ENCODE results near the gene DDX6. TPM values are rescaled to one million over a fixed set of nuclear protein-coding genes. Genes with fewer than 3 reads are reported as not detected.

Gene DDX6
- total and polyA plus RNA-seq, 2 of the 8 experiments (the other 6 are each of a cell fraction or from before 2014, with no cell fraction given), result 29.8 to 181 TPM

- DNase-seq (ENCODE audit: low read depth in 1 of 2, low spot score in 2 of 2) (no peak), FAIRE-seq (no peak)
- no peak overlapping the region for H2BK12ac ChIP-seq (ENCODE audit: low read depth, low read length)
- no peaks in the 10 kb centered on the region for H3K27me3 ChIP-seq (replicated peaks in 1 of 4; ENCODE audit: control insufficient read depth in 3 of 4, extremely low read depth in 1 of 4, insufficient read depth in 3 of 4, low read length in 3 of 4)
- no peak overlapping the region for H3K18ac ChIP-seq (ENCODE audit: extremely low read depth, low read length)
- no peak overlapping the region for H2AFZ ChIP-seq (ENCODE audit: low read length)
- H3K4me1 ChIP-seq (replicated peaks in 1 of 4; ENCODE audit: control insufficient read depth in 3 of 4, insufficient read depth in 4 of 4, low read length in 3 of 4), result no peaks in the 10 kb centered on the region
- H3K4ac ChIP-seq (replicated peaks; ENCODE audit: insufficient read length, low read depth, low read length), result no peak overlapping the region
- WGBS, 2 experiments (ENCODE audit: extremely low coverage in 1 of 2, insufficient coverage in 1 of 2, insufficient read length in 1 of 2, insufficient replicate concordance in 2 of 2, low coverage in 1 of 2, low lambda C conversion rate in 2 of 2, missing lambda C conversion rate in 1 of 2), result 94% methylated on average over 5 of the region's 5 CpGs; no CpG with 5 or more reads in 1 of the 2 experiments
- no peak overlapping the region for H3K23ac ChIP-seq (ENCODE audit: insufficient read length)
- POLR2A ChIA-PET (ENCODE audit: partially characterized antibody), result interaction anchor here (0.7 kb wide), 1 partner anchor 61 kb away, joined by 3 read pairs; no protein-coding TSS in a partner anchor
- no peaks in the 10 kb centered on the region for H3K23me2 ChIP-seq (ENCODE audit: low read depth, low read length)
- no peak overlapping the region for H2BK20ac ChIP-seq (ENCODE audit: low read length)
- H4K20me1 ChIP-seq (replicated peaks in 1 of 2; ENCODE audit: control insufficient read depth in 1 of 2, insufficient read depth in 2 of 2, low read length in 2 of 2), result peaks cover 8 to 9% of the 10 kb centered on the region in 2 experiments
- no peak overlapping the region for H4K8ac ChIP-seq (ENCODE audit: extremely low read depth, insufficient read depth, low read length)
- CTCF ChIA-PET (ENCODE audit: partially characterized antibody), result no interaction called here
- no peak overlapping the region for H3K14ac ChIP-seq (ENCODE audit: insufficient read length)
- peaks cover 12 to 99% of the 10 kb centered on the region in 2 experiments for H3K79me2 ChIP-seq (ENCODE audit: control insufficient read depth in 1 of 2, insufficient read depth in 2 of 2, low read length in 2 of 2)
- H3K9me3 ChIP-seq (ENCODE audit: insufficient read depth in 2 of 2, low read depth in 1 of 2, low read length in 1 of 2), result no peaks in the 10 kb centered on the region
- no peak overlapping the region for H3K4me3 ChIP-seq (ENCODE audit: extremely low read depth in 1 of 4, insufficient read depth in 2 of 4, low read depth in 3 of 4, low read length in 4 of 4)
- no peak overlapping the region for H2BK5ac ChIP-seq (ENCODE audit: low read depth, low read length)
- no peak overlapping the region for H4K91ac ChIP-seq (replicated peaks; ENCODE audit: insufficient read length, low read length)
- H2BK120ac ChIP-seq (replicated peaks; ENCODE audit: low read depth, low read length), result no peak overlapping the region
- no peak for TF ChIP-seq CEBPB (IDR thresholded peaks at IDR 0.05; ENCODE audit: low read depth, low read length)
- no peak for TF ChIP-seq GTF2F1 (IDR thresholded peaks at IDR 0.05; ENCODE audit: borderline replicate concordance, low read depth, low read length)
- no peak for TF ChIP-seq ASH2L (IDR thresholded peaks at IDR 0.05; ENCODE audit: low read length)
- H3K56ac ChIP-seq (replicated peaks; ENCODE audit: insufficient read length, low read depth, low read length), result no peak overlapping the region
- no peak overlapping the region for H3K4me2 ChIP-seq (ENCODE audit: insufficient read depth in 1 of 2, low read depth in 2 of 2, low read length in 2 of 2)
- peaks cover 9 to 89% (median 49%) of the 10 kb centered on the region in 4 experiments for H3K36me3 ChIP-seq (ENCODE audit: control insufficient read depth in 2 of 4, insufficient read depth in 4 of 4, low read length in 3 of 4)
- H3K27ac ChIP-seq (ENCODE audit: low read depth, low read length), result no peak overlapping the region
- H2BK15ac ChIP-seq (ENCODE audit: low read length), result no peak overlapping the region
- no peak overlapping the region for H2AK5ac ChIP-seq (ENCODE audit: low read depth, low read length)
- no peak overlapping the region for H3K9ac ChIP-seq (replicated peaks in 1 of 4; ENCODE audit: extremely low read depth in 1 of 4, low read depth in 3 of 4, low read length in 3 of 4)
- H3K79me1 ChIP-seq (ENCODE audit: low read depth, low read length), result peaks cover 5% of the 10 kb centered on the region
- H4K5ac ChIP-seq (ENCODE audit: insufficient read length, low read depth, low read length), result no peak overlapping the region
These were observed 12.1 kb downstream of the DDX6 start for GRCh38 chr11:118778898-118779297.
